HEK293 (cell line): ENCODE data around the gene ENO2.

Experiments
- HOXC10 ChIP-seq: sonication (generic); formaldehyde crosslinking; IDR thresholded peaks from 2 replicates; pipeline ENCODE4 v1.8.1; 2023; ENCODE audit warnings: mild to moderate bottlenecking, missing genetic modification reagents
- KLF16 ChIP-seq: fragments of 450-650 bp; formaldehyde crosslinking; IDR thresholded peaks from 2 replicates; pipeline ENCODE4 v1.5.1; 2017; ENCODE audit warnings: missing biosample characterization, missing genetic modification characterization
- MYNN ChIP-seq: fragments of 450-650 bp; formaldehyde crosslinking; IDR thresholded peaks from 2 replicates; pipeline ENCODE4 v1.5.1; 2016; ENCODE audit warnings: missing biosample characterization, missing genetic modification characterization, borderline replicate concordance
- RBAK ChIP-seq: fragments of 450-650 bp; formaldehyde crosslinking; IDR thresholded peaks from 2 replicates; pipeline ENCODE4 v1.5.1; 2016; ENCODE audit warnings: missing biosample characterization, missing genetic modification characterization
- SALL2 ChIP-seq: fragments of 450-650 bp; formaldehyde crosslinking; IDR thresholded peaks from 2 replicates; pipeline ENCODE4 v1.5.0; 2017; ENCODE audit warnings: missing biosample characterization, mild to moderate bottlenecking, missing genetic modification characterization, borderline replicate concordance
- TCF7L2 ChIP-seq: IDR thresholded peaks from 2 replicates; pipeline ENCODE4 v1.6.1; 2011; ENCODE audit warnings: low read depth, mild to moderate bottlenecking, inconsistent platforms, low read length, moderate library complexity, borderline replicate concordance
- YY1 ChIP-seq: fragments of 450-650 bp; formaldehyde crosslinking; IDR thresholded peaks from 2 replicates; pipeline ENCODE4 v1.5.1; 2018; ENCODE audit warnings: missing biosample characterization, missing genetic modification characterization
- ZBTB17 ChIP-seq: fragments of 450-650 bp; formaldehyde crosslinking; IDR thresholded peaks from 2 replicates; pipeline ENCODE4 v1.5.1; 2016; ENCODE audit warnings: missing biosample characterization, missing genetic modification characterization
- ZBTB20 ChIP-seq: fragments of 450-650 bp; formaldehyde crosslinking; IDR thresholded peaks from 2 replicates; pipeline ENCODE4 v1.5.1; 2016; ENCODE audit warnings: missing biosample characterization, missing genetic modification characterization
- ZBTB8A ChIP-seq: fragments of 450-650 bp; formaldehyde crosslinking; IDR thresholded peaks from 2 replicates; pipeline ENCODE4 v1.5.1; 2016; ENCODE audit warnings: missing biosample characterization, missing genetic modification characterization
- ZFP37 ChIP-seq: fragments of 450-650 bp; formaldehyde crosslinking; IDR thresholded peaks from 2 replicates; pipeline ENCODE4 v1.5.1; 2016; ENCODE audit warnings: missing biosample characterization, missing genetic modification characterization
- ZNF133 ChIP-seq: fragments of 450-650 bp; formaldehyde crosslinking; IDR thresholded peaks from 2 replicates; pipeline ENCODE4 v1.5.1; 2016; ENCODE audit warnings: missing biosample characterization, missing genetic modification characterization
- ZNF157 ChIP-seq: fragments of 450-650 bp; formaldehyde crosslinking; IDR thresholded peaks from 2 replicates; pipeline ENCODE4 v1.5.1; 2016; ENCODE audit warnings: missing biosample characterization, missing genetic modification characterization
- ZNF221 ChIP-seq: fragments of 450-650 bp; formaldehyde crosslinking; IDR thresholded peaks from 2 replicates; pipeline ENCODE4 v1.5.1; 2017; ENCODE audit warnings: missing biosample characterization, missing genetic modification characterization, borderline replicate concordance
- ZNF266 ChIP-seq: fragments of 450-650 bp; formaldehyde crosslinking; IDR thresholded peaks from 2 replicates; pipeline ENCODE4 v1.5.1; 2016; ENCODE audit warnings: missing biosample characterization, missing genetic modification characterization, low read depth
- ZNF311 ChIP-seq: fragments of 450-650 bp; formaldehyde crosslinking; IDR thresholded peaks from 2 replicates; pipeline ENCODE4 v1.5.1; 2017; ENCODE audit warnings: missing biosample characterization, missing genetic modification characterization, borderline replicate concordance
- ZNF514 ChIP-seq: fragments of 450-650 bp; formaldehyde crosslinking; IDR thresholded peaks from 2 replicates; pipeline ENCODE4 v1.5.1; 2016; ENCODE audit warnings: missing biosample characterization, missing genetic modification characterization
- ZNF660 ChIP-seq: fragments of 450-650 bp; IDR thresholded peaks from 2 replicates; pipeline ENCODE4 v1.5.1; 2018; ENCODE audit warnings: missing biosample characterization, mild to moderate bottlenecking, missing genetic modification characterization
- ZNF677 ChIP-seq: fragments of 450-650 bp; IDR thresholded peaks from 2 replicates; pipeline ENCODE4 v1.5.0; 2018; ENCODE audit warnings: missing biosample characterization, mild to moderate bottlenecking, missing genetic modification characterization, moderate library complexity
- ZNF707 ChIP-seq: fragments of 450-650 bp; formaldehyde crosslinking; IDR thresholded peaks from 2 replicates; pipeline ENCODE4 v1.5.1; 2016; ENCODE audit warnings: missing biosample characterization, missing genetic modification characterization
- ZSCAN23 ChIP-seq: fragments of 450-650 bp; formaldehyde crosslinking; IDR thresholded peaks from 2 replicates; pipeline ENCODE4 v1.5.1; 2016; ENCODE audit warnings: missing biosample characterization, missing genetic modification characterization
- TF ChIP-seq, protein P1 (sequence below): fragments of 450-650 bp; formaldehyde crosslinking; conservative IDR thresholded peaks from 2 replicates; pipeline ENCODE4 v1.5.1; 2016; ENCODE audit warnings: low read depth, missing biosample characterization, missing genetic modification characterization
- TF ChIP-seq, protein P2 (sequence below): fragments of 450-650 bp; formaldehyde crosslinking; IDR thresholded peaks from 2 replicates; pipeline ENCODE4 v1.5.1; 2016; ENCODE audit warnings: missing biosample characterization, missing genetic modification characterization, low read depth
- TF ChIP-seq, protein P3 (sequence below): fragments of 450-650 bp; formaldehyde crosslinking; optimal IDR thresholded peaks from 2 replicates; pipeline ENCODE3; 2016; ENCODE audit warnings: missing biosample characterization, mild to moderate bottlenecking, missing genetic modification characterization
- TF ChIP-seq, protein P4 (sequence below): fragments of 450-650 bp; formaldehyde crosslinking; IDR thresholded peaks from 2 replicates; pipeline ENCODE4 v1.5.1; 2016; ENCODE audit warnings: missing biosample characterization, missing genetic modification characterization
- TF ChIP-seq, protein P5 (sequence below): fragments of 450-650 bp; formaldehyde crosslinking; IDR thresholded peaks from 2 replicates; pipeline ENCODE4 v1.5.1; 2016; ENCODE audit warnings: missing biosample characterization, missing genetic modification characterization
- TF ChIP-seq, protein P6 (sequence below): fragments of 450-650 bp; formaldehyde crosslinking; IDR thresholded peaks from 2 replicates; pipeline ENCODE4 v1.5.1; 2017; ENCODE audit warnings: missing biosample characterization, missing genetic modification characterization

ENO2 gene

DNA sequence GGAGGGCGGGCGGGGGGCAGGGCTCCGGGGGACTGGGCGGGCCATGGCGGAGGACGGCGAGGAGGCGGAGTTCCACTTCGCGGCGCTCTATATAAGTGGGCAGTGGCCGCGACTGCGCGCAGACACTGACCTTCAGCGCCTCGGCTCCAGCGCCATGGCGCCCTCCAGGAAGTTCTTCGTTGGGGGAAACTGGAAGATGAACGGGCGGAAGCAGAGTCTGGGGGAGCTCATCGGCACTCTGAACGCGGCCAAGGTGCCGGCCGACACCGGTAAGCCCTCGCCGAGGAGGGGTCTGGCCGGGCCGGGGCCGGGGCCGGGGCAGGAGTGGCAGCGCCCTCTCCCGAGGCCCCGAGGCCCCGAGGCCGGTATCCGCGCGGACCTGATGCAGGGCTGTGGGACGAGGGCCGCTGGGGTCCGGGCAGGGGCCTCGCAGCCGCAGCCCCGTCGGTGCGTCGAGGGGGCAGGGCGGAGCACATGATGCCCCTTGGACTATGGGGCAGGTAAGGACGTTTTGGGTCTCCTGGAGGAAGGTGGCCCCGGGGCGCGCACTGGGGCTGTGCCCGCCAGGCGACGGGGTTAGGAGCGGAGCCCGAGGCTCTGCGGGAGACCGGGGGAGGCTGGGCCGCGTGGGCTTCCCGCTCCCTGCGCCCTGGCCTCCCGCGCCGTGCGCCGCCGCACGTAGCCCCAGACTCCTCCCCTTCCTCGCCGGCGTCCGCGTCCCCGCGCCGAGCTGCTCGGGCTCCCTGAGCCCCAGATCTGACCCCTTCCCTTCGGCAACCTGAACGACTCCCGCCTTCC is 46.8 kb upstream of the ENO2 start, which contains the start of gene TPI1 (continued):
- TF ChIP-seq, protein P1, sequence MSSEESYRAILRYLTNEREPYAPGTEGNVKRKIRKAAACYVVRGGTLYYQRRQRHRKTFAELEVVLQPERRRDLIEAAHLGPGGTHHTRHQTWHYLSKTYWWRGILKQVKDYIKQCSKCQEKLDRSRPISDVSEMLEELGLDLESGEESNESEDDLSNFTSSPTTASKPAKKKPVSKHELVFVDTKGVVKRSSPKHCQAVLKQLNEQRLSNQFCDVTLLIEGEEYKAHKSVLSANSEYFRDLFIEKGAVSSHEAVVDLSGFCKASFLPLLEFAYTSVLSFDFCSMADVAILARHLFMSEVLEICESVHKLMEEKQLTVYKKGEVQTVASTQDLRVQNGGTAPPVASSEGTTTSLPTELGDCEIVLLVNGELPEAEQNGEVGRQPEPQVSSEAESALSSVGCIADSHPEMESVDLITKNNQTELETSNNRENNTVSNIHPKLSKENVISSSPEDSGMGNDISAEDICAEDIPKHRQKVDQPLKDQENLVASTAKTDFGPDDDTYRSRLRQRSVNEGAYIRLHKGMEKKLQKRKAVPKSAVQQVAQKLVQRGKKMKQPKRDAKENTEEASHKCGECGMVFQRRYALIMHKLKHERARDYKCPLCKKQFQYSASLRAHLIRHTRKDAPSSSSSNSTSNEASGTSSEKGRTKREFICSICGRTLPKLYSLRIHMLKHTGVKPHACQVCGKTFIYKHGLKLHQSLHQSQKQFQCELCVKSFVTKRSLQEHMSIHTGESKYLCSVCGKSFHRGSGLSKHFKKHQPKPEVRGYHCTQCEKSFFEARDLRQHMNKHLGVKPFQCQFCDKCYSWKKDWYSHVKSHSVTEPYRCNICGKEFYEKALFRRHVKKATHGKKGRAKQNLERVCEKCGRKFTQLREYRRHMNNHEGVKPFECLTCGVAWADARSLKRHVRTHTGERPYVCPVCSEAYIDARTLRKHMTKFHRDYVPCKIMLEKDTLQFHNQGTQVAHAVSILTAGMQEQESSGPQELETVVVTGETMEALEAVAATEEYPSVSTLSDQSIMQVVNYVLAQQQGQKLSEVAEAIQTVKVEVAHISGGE (tag by site-specific recombination): peak; percentile 66
- peak; percentile 72 for TF ChIP-seq ZBTB20
- TF ChIP-seq, protein P2, sequence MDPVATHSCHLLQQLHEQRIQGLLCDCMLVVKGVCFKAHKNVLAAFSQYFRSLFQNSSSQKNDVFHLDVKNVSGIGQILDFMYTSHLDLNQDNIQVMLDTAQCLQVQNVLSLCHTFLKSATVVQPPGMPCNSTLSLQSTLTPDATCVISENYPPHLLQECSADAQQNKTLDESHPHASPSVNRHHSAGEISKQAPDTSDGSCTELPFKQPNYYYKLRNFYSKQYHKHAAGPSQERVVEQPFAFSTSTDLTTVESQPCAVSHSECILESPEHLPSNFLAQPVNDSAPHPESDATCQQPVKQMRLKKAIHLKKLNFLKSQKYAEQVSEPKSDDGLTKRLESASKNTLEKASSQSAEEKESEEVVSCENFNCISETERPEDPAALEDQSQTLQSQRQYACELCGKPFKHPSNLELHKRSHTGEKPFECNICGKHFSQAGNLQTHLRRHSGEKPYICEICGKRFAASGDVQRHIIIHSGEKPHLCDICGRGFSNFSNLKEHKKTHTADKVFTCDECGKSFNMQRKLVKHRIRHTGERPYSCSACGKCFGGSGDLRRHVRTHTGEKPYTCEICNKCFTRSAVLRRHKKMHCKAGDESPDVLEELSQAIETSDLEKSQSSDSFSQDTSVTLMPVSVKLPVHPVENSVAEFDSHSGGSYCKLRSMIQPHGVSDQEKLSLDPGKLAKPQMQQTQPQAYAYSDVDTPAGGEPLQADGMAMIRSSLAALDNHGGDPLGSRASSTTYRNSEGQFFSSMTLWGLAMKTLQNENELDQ (tag by site-specific recombination): no peak
- no peak for TF ChIP-seq ZNF133 (tag by site-specific recombination)
- no peak for TF ChIP-seq ZSCAN23 (tag by site-specific recombination)
- TF ChIP-seq ZNF707: no peak
- no peak for TF ChIP-seq ZNF266 (tag by site-specific recombination)
- TF ChIP-seq ZNF677 (tag by site-specific recombination): no peak
- TF ChIP-seq, protein P3, sequence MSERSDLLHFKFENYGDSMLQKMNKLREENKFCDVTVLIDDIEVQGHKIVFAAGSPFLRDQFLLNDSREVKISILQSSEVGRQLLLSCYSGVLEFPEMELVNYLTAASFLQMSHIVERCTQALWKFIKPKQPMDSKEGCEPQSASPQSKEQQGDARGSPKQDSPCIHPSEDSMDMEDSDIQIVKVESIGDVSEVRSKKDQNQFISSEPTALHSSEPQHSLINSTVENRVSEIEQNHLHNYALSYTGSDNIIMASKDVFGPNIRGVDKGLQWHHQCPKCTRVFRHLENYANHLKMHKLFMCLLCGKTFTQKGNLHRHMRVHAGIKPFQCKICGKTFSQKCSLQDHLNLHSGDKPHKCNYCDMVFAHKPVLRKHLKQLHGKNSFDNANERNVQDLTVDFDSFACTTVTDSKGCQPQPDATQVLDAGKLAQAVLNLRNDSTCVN (tag by site-specific recombination): peak; percentile 90
- TF ChIP-seq, protein P4, sequence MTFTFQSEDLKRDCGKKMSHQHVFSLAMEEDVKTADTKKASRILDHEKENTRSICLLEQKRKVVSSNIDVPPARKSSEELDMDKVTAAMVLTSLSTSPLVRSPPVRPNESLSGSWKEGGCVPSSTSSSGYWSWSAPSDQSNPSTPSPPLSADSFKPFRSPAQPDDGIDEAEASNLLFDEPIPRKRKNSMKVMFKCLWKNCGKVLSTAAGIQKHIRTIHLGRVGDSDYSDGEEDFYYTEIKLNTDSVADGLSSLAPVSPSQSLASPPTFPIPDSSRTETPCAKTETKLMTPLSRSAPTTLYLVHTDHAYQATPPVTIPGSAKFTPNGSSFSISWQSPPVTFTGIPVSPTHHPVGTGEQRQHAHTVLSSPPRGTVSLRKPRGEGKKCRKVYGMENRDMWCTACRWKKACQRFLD (tag by site-specific recombination): no peak
- TF ChIP-seq YY1: peak; percentile 80
- no peak for TF ChIP-seq ZNF157
- TF ChIP-seq ZFP37: no peak
- TF ChIP-seq ZNF514: no peak
- TF ChIP-seq SALL2 (tag by site-specific recombination): peak; percentile 60; the same call in 1 of the 2 replicates
- no peak for TF ChIP-seq ZNF311 (tag by site-specific recombination)
- 0 out of 2 replicates have a peak, but pooled peaks have one; percentile 20 for TF ChIP-seq KLF16 (tag by site-specific recombination)
- no peak for TF ChIP-seq ZBTB17 (tag by site-specific recombination)
- no peak for TF ChIP-seq TCF7L2
- TF ChIP-seq HOXC10 (CRISPR knock-in tag): no peak
- TF ChIP-seq, protein P5, sequence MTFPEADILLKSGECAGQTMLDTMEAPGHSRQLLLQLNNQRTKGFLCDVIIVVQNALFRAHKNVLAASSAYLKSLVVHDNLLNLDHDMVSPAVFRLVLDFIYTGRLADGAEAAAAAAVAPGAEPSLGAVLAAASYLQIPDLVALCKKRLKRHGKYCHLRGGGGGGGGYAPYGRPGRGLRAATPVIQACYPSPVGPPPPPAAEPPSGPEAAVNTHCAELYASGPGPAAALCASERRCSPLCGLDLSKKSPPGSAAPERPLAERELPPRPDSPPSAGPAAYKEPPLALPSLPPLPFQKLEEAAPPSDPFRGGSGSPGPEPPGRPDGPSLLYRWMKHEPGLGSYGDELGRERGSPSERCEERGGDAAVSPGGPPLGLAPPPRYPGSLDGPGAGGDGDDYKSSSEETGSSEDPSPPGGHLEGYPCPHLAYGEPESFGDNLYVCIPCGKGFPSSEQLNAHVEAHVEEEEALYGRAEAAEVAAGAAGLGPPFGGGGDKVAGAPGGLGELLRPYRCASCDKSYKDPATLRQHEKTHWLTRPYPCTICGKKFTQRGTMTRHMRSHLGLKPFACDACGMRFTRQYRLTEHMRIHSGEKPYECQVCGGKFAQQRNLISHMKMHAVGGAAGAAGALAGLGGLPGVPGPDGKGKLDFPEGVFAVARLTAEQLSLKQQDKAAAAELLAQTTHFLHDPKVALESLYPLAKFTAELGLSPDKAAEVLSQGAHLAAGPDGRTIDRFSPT (tag by site-specific recombination): 0 out of 2 replicates have a peak, but pooled peaks have one; percentile 32
- TF ChIP-seq RBAK (tag by site-specific recombination): no peak
- TF ChIP-seq MYNN (tag by site-specific recombination): no peak
- TF ChIP-seq ZNF660: peak; percentile 78; the same call in 1 of the 2 replicates
- TF ChIP-seq, protein P6, sequence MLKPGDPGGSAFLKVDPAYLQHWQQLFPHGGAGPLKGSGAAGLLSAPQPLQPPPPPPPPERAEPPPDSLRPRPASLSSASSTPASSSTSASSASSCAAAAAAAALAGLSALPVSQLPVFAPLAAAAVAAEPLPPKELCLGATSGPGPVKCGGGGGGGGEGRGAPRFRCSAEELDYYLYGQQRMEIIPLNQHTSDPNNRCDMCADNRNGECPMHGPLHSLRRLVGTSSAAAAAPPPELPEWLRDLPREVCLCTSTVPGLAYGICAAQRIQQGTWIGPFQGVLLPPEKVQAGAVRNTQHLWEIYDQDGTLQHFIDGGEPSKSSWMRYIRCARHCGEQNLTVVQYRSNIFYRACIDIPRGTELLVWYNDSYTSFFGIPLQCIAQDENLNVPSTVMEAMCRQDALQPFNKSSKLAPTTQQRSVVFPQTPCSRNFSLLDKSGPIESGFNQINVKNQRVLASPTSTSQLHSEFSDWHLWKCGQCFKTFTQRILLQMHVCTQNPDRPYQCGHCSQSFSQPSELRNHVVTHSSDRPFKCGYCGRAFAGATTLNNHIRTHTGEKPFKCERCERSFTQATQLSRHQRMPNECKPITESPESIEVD (tag by site-specific recombination): no peak
- TF ChIP-seq ZBTB8A (tag by site-specific recombination): peak; percentile 78
- TF ChIP-seq ZNF221 (tag by site-specific recombination): no peak
